Measurements from ENCODE around the gene TMEM79.

Gene TMEM79

GRCh38 chr1:156263288-156263655 is 20.9 kb upstream of the TMEM79 start:
- DNase-seq (ENCODE audit: low read depth), result no peak

GRCh38 chr1:156266051-156266450 is 18.1 kb upstream of the TMEM79 start:
- DNase-seq (ENCODE audit: low read depth), result no peak

GRCh38 chr1:156268336-156268735 is 15.8 kb upstream of the TMEM79 start:
- peak; percentile 81 for DNase-seq (ENCODE audit: low read depth)

- DNase-seq (ENCODE audit: low read depth), result no peak
These were observed 13.8 kb upstream of the TMEM79 start for GRCh38 chr1:156270314-156270713.

GRCh38 chr1:156276532-156276931 is 7.6 kb upstream of the TMEM79 start:
- no peak for DNase-seq (ENCODE audit: low read depth)

GRCh38 chr1:156276966-156277381 is 7.2 kb upstream of the TMEM79 start:
- peak; percentile 62 for DNase-seq (ENCODE audit: low read depth)

- DNase-seq (ENCODE audit: low read depth), result no peak
These were observed 4.3 kb upstream of the TMEM79 start for GRCh38 chr1:156279837-156280236.

GRCh38 chr1:156281281-156281680 is 2.8 kb upstream of the TMEM79 start:
- DNase-seq (ENCODE audit: low read depth), result peak; percentile 33

- DNase-seq (ENCODE audit: low read depth), result peak; percentile 35
These were observed 2.2 kb upstream of the TMEM79 start for GRCh38 chr1:156281693-156282478.

GRCh38 chr1:156282479-156283222 is 1.5 kb upstream of the TMEM79 start, which contains the start of gene SMG5:
Gene SMG5, minus strand, starts transcription at chr1:156282825. Its CDS starts 145 bp downstream, at chr1:156282680.
- DNase-seq (ENCODE audit: low read depth), result peak; percentile 99

GRCh38 chr1:156283521-156283920 is 604 bp upstream of the TMEM79 start:
- DNase-seq (ENCODE audit: low read depth), result no peak

- DNase-seq (ENCODE audit: low read depth), result no peak
These were observed 632 bp downstream of the TMEM79 start for GRCh38 chr1:156284757-156285156.

GRCh38 chr1:156285437-156285836 is 1.3 kb downstream of the TMEM79 start:
- no peak for DNase-seq (ENCODE audit: low read depth)

- no peak for DNase-seq (ENCODE audit: low read depth)
These were observed 1.9 kb downstream of the TMEM79 start for GRCh38 chr1:156286061-156286460.

- DNase-seq (ENCODE audit: low read depth), result no peak
These were observed 5.7 kb downstream of the TMEM79 start for GRCh38 chr1:156289857-156290256.

GRCh38 chr1:156291226-156292061 is 7.3 kb downstream of the TMEM79 start:
- DNase-seq (ENCODE audit: low read depth), result peak; percentile 87

- DNase-seq (ENCODE audit: low read depth), result no peak
These were observed 8.9 kb downstream of the TMEM79 start for GRCh38 chr1:156293098-156293434.

GRCh38 chr1:156293895-156294294 is 9.8 kb downstream of the TMEM79 start:
- DNase-seq (ENCODE audit: low read depth), result no peak

GRCh38 chr1:156295391-156295947 is 11.3 kb downstream of the TMEM79 start, which contains the start of gene GLMP:
Gene GLMP, minus strand, starts transcription at chr1:156295679. Its CDS starts 34 bp downstream, at chr1:156295645.
- DNase-seq (ENCODE audit: low read depth), result peak; percentile 70

- no peak for DNase-seq (ENCODE audit: low read depth)
These were observed 14.8 kb downstream of the TMEM79 start, which contains the start of gene VHLL for GRCh38 chr1:156298852-156299357. Gene VHLL, minus strand, starts transcription at chr1:156299307. Its CDS starts 118 bp downstream, at chr1:156299189.

GRCh38 chr1:156303241-156303640 is 19.1 kb downstream of the TMEM79 start:
- no peak for DNase-seq (ENCODE audit: low read depth)

GRCh38 chr1:156305215-156305614 is 21.1 kb downstream of the TMEM79 start:
- DNase-seq (ENCODE audit: low read depth), result no peak

Measured in iris pigment epithelial cell (primary cell).